Lung (tissue), 12 donors: ENCODE measurements around the gene LRP1. TPM values are rescaled to one million over a fixed set of nuclear protein-coding genes. Genes with fewer than 3 reads are reported as not detected.
"Not testable (repeated sequence)": the region's sequence is repeated elsewhere in the genome, so short reads cannot be mapped to it uniquely, and the experiment has no call there.

Experiments
- ATAC-seq: fragments of 200-7000 bp; cut with Tn5 transposase; one replicate; pipeline ENCODE4 v1.9.1; 2020; ENCODE audit warnings: moderate number of reproducible peaks; ENCODE audit not compliant: insufficient read depth, low FRiP score
- DNase-seq, 3 donors: peaks; one replicate each; pipeline ENCODE4 v3.0.0-alpha.2; 2013 to 2017
- H3K27ac ChIP-seq, 2 donors: one replicate each; pipeline ENCODE4 v1.5.1; 2013; ENCODE audit warnings: mild to moderate bottlenecking in 2 of 2, moderate library complexity in 2 of 2, control low read depth in 1 of 2, inconsistent platforms in 1 of 2, low read depth in 1 of 2, low read length in 1 of 2
- H3K27me3 ChIP-seq, 3 donors: one replicate each; pipeline ENCODE4 v1.5.1; 2013; ENCODE audit warnings: low read length in 2 of 3; ENCODE audit not compliant: control insufficient read depth in 3 of 3, insufficient read depth in 3 of 3
- H3K36me3 ChIP-seq, 4 donors: one replicate each; pipeline ENCODE4 v1.5.1; 2013; ENCODE audit warnings: low read length in 4 of 4, mild to moderate bottlenecking in 1 of 4, moderate library complexity in 1 of 4; ENCODE audit not compliant: control insufficient read depth in 4 of 4, insufficient read depth in 4 of 4
- H3K4me1 ChIP-seq, 5 donors: one replicate each; pipeline ENCODE4 v1.5.1; 2013; ENCODE audit warnings: low read length in 5 of 5, mild to moderate bottlenecking in 2 of 5, moderate library complexity in 1 of 5; ENCODE audit not compliant: control insufficient read depth in 5 of 5, insufficient read depth in 5 of 5
- H3K4me3 ChIP-seq: one replicate; pipeline ENCODE4 v1.5.1; 2013; ENCODE audit warnings: mild to moderate bottlenecking, control low read depth, moderate library complexity
- H3K9ac ChIP-seq, 2 donors: one replicate each; pipeline ENCODE4 v1.5.1; 2013; ENCODE audit warnings: low read length in 2 of 2, control low read depth in 1 of 2; ENCODE audit not compliant: insufficient read depth in 1 of 2
- H3K9me3 ChIP-seq, 4 donors: one replicate each; pipeline ENCODE4 v1.5.1; 2013; ENCODE audit warnings: low read length in 3 of 4, mild to moderate bottlenecking in 1 of 4, moderate library complexity in 1 of 4; ENCODE audit not compliant: control insufficient read depth in 4 of 4, insufficient read depth in 3 of 4
- WGBS, 2 donors: extraction: QIAGEN DNeasy Blood & Tissue Kit; methylation state at CpG; one replicate each; pipeline ENCODE4 v1.1.7; 2013; 5-methylcytosine and 5-hydroxymethylcytosine counted together
- polyA plus RNA-seq, 2 donors: library from polyadenylated mRNA; stranded (reverse); fragments of 200-250 nt; gene quantifications; one replicate each; pipeline ENCODE4 v1.2.1, GENCODE V29; 2013
- total RNA-seq, 2 donors: library from RNA; depleted of rRNA in 1 of 2; stranded (reverse); fragments of >200 nt in 1 of 2; gene quantifications; one replicate each; pipeline ENCODE4 v1.2.1, GENCODE V29; 2014 to 2021
- TF ChIP-seq, protein P1 (sequence below): IDR thresholded peaks from 2 replicates; pipeline ENCODE4 v1.5.1; 2012; ENCODE audit warnings: mild to moderate bottlenecking; ENCODE audit errors: control extremely low read depth, extremely low read depth
- donor health status: control.
- donor health status: control.
- donor health status: Bipolar disorder and iron deficiency.
- donor health status: healthy.
- donor health status: DM: yes; HTN: yes; CAD: no.

The LRP1 gene
- total and polyA plus RNA-seq, 4 donors: 52.6 to 338 (median 122) TPM

DNA sequence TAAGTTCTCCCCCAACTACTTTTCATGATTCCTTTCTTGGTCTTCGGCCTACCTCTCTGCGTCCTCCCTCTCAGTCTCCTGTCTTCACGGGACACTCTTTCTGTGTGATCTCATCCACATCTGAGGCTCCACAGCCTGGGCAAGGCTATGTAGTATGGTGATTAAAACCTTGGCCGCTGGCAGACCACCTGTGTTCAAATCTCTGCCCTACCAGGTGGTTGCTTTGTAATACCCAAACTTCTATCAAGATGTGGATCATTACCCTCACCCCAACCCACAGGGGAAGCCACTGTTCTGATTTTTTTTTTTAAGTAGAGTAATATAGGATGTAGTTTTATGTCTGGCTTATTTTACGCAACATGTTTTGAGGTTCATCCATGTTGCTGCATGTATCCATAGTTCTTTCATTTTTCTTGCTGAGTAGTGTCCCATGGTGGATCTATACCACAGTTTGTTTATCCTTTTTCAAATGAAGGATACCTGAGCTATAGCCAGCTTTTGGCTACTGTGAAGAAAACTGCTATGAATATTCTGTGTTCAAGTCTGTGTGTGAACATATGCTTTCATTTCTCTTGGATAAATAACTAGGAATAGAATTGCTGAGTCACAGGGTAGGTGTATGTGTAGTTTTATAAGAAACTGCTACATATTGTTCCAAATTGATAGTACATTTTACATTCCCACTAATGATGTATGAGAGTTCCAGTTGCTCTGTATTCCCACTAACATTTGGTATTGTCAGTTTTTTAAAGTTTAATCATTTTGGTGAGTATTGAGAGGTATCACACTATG is 8.8 kb upstream of the LRP1 start:
- Histone ChIP-seq H3K4me3 (no peak overlapping the region), H3K27ac (peak overlapping the region in 1 of 2 donors; percentile 40), H3K27me3 (no peaks in the 10 kb centered on the region), H3K9me3 (no peaks in the 10 kb centered on the region), H3K4me1 (peaks cover 0 to 3% (median 0%) of the 10 kb centered on the region in 5 donors), H3K9ac (no peak overlapping the region), H3K36me3 (no peaks in the 10 kb centered on the region)
- TF ChIP-seq, protein P1, sequence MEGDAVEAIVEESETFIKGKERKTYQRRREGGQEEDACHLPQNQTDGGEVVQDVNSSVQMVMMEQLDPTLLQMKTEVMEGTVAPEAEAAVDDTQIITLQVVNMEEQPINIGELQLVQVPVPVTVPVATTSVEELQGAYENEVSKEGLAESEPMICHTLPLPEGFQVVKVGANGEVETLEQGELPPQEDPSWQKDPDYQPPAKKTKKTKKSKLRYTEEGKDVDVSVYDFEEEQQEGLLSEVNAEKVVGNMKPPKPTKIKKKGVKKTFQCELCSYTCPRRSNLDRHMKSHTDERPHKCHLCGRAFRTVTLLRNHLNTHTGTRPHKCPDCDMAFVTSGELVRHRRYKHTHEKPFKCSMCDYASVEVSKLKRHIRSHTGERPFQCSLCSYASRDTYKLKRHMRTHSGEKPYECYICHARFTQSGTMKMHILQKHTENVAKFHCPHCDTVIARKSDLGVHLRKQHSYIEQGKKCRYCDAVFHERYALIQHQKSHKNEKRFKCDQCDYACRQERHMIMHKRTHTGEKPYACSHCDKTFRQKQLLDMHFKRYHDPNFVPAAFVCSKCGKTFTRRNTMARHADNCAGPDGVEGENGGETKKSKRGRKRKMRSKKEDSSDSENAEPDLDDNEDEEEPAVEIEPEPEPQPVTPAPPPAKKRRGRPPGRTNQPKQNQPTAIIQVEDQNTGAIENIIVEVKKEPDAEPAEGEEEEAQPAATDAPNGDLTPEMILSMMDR: no peak
- ATAC-seq (no peak), DNase-seq (no peak)
- WGBS, 2 donors: 89 to 90% methylated on average over 5 of the region's 5 CpGs

- ATAC-seq, H3K36me3 ChIP-seq, H3K9me3 ChIP-seq, DNase-seq, H3K27ac ChIP-seq, H3K9ac ChIP-seq, H3K27me3 ChIP-seq, H3K4me1 ChIP-seq, H3K4me3 ChIP-seq: not testable (repeated sequence)
- 92 to 99% methylated on average over 11 of the region's 11 CpGs for WGBS, 2 donors
Observed at GRCh38 chr12:57120718-57121117, 7.6 kb upstream of the LRP1 start.

DNA sequence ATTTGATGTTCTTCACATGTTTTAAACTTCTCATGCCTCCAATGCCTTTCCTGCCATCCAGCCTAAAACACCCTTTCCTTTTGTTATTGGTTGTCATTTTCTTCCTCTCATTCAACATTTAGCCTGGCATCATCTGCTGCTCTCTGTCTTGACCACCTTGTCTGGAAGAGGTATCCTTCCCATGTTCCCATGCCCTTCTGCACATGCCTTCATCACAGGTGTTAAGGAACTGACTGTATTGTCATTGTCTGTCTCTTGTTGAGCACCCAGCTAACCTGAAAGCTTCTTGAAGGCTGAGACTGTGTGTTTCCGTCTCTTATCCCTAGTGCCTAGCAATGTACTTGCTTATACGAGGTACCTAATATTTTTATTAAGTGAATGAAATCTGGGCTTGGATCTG is 4.5 kb upstream of the LRP1 start:
- Histone ChIP-seq H3K4me1 (peaks cover 0 to 13% (median 0%) of the 10 kb centered on the region in 5 donors), H3K9me3 (no peaks in the 10 kb centered on the region), H3K36me3 (no peaks in the 10 kb centered on the region), H3K4me3 (no peak overlapping the region), H3K27me3 (no peaks in the 10 kb centered on the region), H3K27ac (no peak overlapping the region), H3K9ac (no peak overlapping the region)
- ATAC-seq: no peak
- TF ChIP-seq, protein P1: no peak
- DNase-seq: no peak
- WGBS, 2 donors: 49 to 61% methylated on average over 2 of the region's 2 CpGs

DNA sequence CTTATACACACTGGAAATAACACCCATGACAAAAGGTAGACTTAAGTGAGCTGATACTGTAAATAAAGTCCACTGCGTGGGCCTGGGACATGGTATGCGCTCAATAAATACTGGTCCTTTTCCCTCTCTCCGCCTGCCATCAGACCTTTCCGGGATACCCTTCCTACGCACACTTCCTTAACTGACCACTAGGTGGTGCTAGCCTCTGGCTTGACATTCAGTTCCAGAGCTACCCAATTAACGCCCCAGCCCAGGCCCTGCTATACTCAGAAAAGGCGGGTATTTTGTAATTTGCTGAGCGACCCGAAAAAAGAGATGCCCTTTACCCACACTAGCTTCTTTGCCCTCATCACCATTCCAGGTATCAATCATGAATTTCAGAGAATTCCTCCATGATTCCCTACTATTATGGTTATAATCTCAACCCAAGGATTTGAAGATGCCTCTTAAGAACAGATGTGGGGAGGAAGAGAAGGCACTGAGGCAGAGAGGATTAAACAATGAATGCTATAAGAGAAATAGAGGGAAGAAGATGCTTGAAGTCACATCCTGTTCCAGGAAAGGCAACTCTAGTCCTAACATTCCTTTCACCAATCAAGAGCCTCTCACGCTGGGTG is 3.9 kb upstream of the LRP1 start:
- WGBS, 2 donors: 12 to 16% methylated on average over 10 of the region's 10 CpGs
- Histone ChIP-seq H3K4me1 (peaks cover 0 to 10% (median 0%) of the 10 kb centered on the region in 5 donors), H3K9ac (no peak overlapping the region), H3K4me3 (no peak overlapping the region), H3K27me3 (no peaks in the 10 kb centered on the region), H3K36me3 (no peaks in the 10 kb centered on the region), H3K27ac (no peak overlapping the region), H3K9me3 (no peaks in the 10 kb centered on the region)
- DNase-seq: peak; percentile 79 to 87 (median 86)
- ATAC-seq: no peak
- TF ChIP-seq, protein P1: peak; percentile 96
